Thoracic aorta (tissue), 2 donors: ENCODE data around the gene ELFN1. TPM values are rescaled to one million over a fixed set of nuclear protein-coding genes. Genes with fewer than 3 reads are reported as not detected.

Experiments used
- ATAC-seq: fragments of 150-250 bp; one replicate; pipeline ENCODE4 v1.8.0; 2017; ENCODE audit warnings: low read depth; ENCODE audit not compliant: insufficient number of reproducible peaks, low FRiP score
- DNase-seq: peaks from one replicate; pipeline ENCODE4 v3.0.0-alpha.2; 2020; ENCODE audit warnings: low spot score
- H3K27ac ChIP-seq, 2 donors: fragments of 200-600 bp; sonication (generic); 1 replicate in 1 of 2; 2 replicates in 1 of 2; pipeline ENCODE4 v1.5.1; 2016; ENCODE audit warnings: mild to moderate bottlenecking in 2 of 2, moderate library complexity in 2 of 2
- H3K27me3 ChIP-seq: fragments of 200-600 bp; sonication (generic); replicated peaks from 2 replicates; pipeline ENCODE4 v1.6.0; 2016; ENCODE audit warnings: mild to moderate bottlenecking; ENCODE audit not compliant: insufficient read depth
- H3K36me3 ChIP-seq: fragments of 200-600 bp; sonication (generic); one replicate; pipeline ENCODE4 v1.5.1; 2016
- H3K4me1 ChIP-seq, 2 donors: fragments of 200-600 bp; sonication (generic); 1 replicate in 1 of 2; 2 replicates in 1 of 2; pipeline versions ENCODE4 v1.5.1 to v1.6.0; 2016; ENCODE audit warnings: low read depth in 2 of 2, mild to moderate bottlenecking in 1 of 2; ENCODE audit not compliant: control insufficient read depth in 1 of 2
- H3K4me3 ChIP-seq: fragments of 200-600 bp; sonication (generic); 2 replicates; pipeline ENCODE4 v1.5.1; 2016; ENCODE audit warnings: mild to moderate bottlenecking
- H3K9me3 ChIP-seq: fragments of 200-600 bp; sonication (generic); 2 replicates; pipeline ENCODE4 v1.5.1; 2016
- total RNA-seq, 2 donors: library from RNA; depleted of rRNA; stranded (reverse); fragments of >200 nt; gene quantifications; one replicate each; pipeline versions ENCODE4 v1.1.0 to v1.2.3, GENCODE V29; 2016
- TF ChIP-seq, protein P1 (sequence below): fragments of 200-600 bp; sonication (generic); IDR thresholded peaks from one replicate; pipeline ENCODE4 v1.5.1; 2019; ENCODE audit warnings: antibody characterized with exemption

The ELFN1 gene
- total RNA-seq, 2 donors from 2014 or later = 0.81 to 0.85 TPM

DNA sequence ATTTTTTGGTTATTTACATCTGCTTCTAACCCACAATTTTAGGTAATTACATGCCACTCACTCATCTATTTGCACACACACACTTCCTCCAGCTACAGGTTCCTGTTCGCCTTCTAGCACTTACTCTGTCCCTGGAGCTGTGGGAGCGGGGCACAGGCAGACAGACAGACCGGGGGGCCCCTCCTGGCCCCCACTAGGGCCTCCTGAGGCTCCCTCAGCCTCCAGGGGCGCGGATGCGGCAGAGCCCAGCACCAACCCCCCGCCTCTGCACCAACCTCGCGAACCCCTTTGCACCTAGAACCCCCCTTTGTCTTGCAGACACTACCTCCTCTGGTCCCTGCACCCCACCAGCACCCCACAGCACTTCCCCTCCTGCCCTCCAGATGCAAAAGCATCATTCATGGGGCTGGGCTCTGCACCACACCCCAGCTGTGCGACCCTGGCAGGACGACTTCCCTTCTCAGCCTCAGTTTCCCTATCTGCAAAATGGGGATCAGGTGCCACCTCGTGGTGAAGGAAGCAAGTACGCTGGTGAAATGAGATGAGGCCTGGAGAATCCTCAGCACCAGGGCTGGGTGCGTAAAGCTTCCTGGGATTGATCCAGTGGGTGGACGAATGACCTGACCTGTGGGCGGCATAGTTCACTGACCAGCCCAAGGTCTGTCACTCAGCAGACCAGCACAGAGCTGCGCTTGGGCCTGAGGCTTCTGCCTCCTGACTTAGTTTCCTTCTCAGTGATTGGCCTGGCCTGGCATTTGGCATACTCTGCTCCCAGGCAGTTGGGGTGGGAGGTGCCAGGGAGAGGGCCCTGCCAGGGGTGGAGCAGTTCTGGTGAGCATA lies 37.9 kb downstream of the ELFN1 start:
- no peak overlapping the region for H3K27ac ChIP-seq
- H3K36me3 ChIP-seq = no peaks in the 10 kb centered on the region
- H3K4me1 ChIP-seq = no peaks in the 10 kb centered on the region
- TF ChIP-seq, protein P1, sequence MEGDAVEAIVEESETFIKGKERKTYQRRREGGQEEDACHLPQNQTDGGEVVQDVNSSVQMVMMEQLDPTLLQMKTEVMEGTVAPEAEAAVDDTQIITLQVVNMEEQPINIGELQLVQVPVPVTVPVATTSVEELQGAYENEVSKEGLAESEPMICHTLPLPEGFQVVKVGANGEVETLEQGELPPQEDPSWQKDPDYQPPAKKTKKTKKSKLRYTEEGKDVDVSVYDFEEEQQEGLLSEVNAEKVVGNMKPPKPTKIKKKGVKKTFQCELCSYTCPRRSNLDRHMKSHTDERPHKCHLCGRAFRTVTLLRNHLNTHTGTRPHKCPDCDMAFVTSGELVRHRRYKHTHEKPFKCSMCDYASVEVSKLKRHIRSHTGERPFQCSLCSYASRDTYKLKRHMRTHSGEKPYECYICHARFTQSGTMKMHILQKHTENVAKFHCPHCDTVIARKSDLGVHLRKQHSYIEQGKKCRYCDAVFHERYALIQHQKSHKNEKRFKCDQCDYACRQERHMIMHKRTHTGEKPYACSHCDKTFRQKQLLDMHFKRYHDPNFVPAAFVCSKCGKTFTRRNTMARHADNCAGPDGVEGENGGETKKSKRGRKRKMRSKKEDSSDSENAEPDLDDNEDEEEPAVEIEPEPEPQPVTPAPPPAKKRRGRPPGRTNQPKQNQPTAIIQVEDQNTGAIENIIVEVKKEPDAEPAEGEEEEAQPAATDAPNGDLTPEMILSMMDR = peak; percentile 16
- H3K9me3 ChIP-seq = peaks cover 7% of the 10 kb centered on the region
- no peaks in the 10 kb centered on the region for H3K27me3 ChIP-seq
- ATAC-seq (no peak), DNase-seq (no peak)
- H3K4me3 ChIP-seq = no peak overlapping the region

DNA sequence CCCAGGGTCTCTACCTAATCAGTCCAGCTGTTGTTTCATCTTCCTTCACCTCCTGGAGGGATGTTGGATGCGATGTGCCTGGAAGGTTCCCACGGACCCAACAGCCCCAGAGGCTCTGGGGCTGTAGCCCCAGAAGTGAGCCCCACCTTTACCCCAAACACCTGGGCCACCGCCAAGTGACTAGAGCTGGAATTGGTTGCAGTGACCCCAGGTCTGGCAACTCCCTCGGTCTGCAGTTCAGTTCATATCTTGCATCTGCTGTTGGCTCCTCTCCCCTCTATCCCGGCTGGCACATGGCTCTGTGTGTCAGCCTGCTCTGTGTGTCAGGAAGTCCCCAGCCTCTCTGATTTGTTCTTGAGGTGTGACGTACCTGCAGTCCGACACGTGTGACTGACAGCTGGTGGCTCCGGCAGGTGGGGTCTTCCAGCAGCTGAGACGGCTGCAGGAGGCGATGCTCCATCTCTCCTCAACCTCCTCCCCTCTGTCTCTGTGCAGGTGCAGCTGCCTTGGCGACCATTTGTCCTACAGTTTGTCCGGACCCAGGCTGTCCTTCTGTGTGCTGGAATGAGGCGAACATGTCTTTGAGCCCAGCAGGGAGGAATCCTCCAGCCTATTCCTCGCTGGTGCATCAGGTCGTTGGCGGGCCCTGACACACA lies 38.6 kb downstream of the ELFN1 start:
- no peaks in the 10 kb centered on the region for H3K36me3 ChIP-seq
- no peak overlapping the region for H3K4me3 ChIP-seq
- no peaks in the 10 kb centered on the region for H3K27me3 ChIP-seq
- DNase-seq (no peak), ATAC-seq (no peak)
- no peaks in the 10 kb centered on the region for H3K4me1 ChIP-seq
- H3K27ac ChIP-seq = no peak overlapping the region
- TF ChIP-seq, protein P1 = no peak
- peaks cover 4% of the 10 kb centered on the region for H3K9me3 ChIP-seq

DNA sequence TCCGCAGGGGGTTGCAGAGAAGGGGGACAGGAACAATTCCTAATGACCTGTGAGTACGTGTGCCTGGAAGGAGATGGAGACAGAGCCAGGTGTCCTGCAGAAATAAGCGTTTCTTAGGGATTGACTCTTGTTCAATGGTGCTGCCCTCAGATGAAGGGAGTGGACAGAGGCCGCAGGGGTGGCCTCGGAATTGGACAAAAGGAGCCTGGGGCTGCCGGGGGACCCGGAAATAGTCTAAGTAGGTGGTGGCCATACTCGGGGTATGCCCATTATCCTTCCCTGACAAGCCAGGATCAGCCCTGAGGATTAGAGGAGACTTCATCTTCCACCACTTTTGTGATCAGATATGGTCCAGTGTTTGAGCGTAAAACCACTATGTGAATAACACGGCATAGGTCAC lies 39.2 kb downstream of the ELFN1 start:
- H3K27ac ChIP-seq = no peak overlapping the region
- peaks cover 4% of the 10 kb centered on the region for H3K9me3 ChIP-seq
- H3K36me3 ChIP-seq = no peaks in the 10 kb centered on the region
- no peaks in the 10 kb centered on the region for H3K27me3 ChIP-seq
- H3K4me1 ChIP-seq = no peaks in the 10 kb centered on the region
- DNase-seq (no peak), ATAC-seq (no peak)
- no peak overlapping the region for H3K4me3 ChIP-seq
- TF ChIP-seq, protein P1 = no peak

- H3K27me3 ChIP-seq = no peaks in the 10 kb centered on the region
- ATAC-seq = no peak
- H3K4me1 ChIP-seq = no peaks in the 10 kb centered on the region
- no peak overlapping the region for H3K4me3 ChIP-seq
- no peak for DNase-seq
- peaks cover 4% of the 10 kb centered on the region for H3K9me3 ChIP-seq
- TF ChIP-seq, protein P1 = no peak
- no peak overlapping the region for H3K27ac ChIP-seq
- H3K36me3 ChIP-seq = no peaks in the 10 kb centered on the region
Measured at GRCh38 chr7:1709900-1710299, 39.8 kb downstream of the ELFN1 start.

DNA sequence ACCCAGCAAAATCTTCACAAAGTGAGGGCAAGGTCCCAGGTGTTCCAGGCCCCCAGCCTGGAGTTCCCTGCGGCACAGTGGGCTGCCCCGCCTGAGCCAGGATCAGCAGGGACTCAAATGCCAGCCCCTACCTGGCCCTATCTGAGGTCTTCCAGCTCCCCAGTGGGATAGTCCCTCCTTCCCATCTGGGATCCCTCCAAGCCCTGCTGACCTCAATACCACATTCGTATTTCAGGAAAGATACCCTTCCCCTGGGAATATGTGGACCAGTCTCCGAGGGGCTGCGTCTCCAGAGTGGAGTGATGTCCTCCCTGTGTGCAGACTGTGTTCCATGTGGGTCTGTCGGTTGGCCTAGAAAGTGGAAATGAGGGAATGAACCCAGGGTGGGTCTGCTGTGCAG lies 40.9 kb downstream of the ELFN1 start:
- Histone ChIP-seq H3K36me3 (no peaks in the 10 kb centered on the region), H3K9me3 (peaks cover 4% of the 10 kb centered on the region), H3K4me3 (no peak overlapping the region), H3K27ac (no peak overlapping the region), H3K4me1 (no peaks in the 10 kb centered on the region), H3K27me3 (no peaks in the 10 kb centered on the region)
- no peak for DNase-seq
- ATAC-seq = no peak
- TF ChIP-seq, protein P1 = no peak
